Colonic mucosa (tissue), 4 donors: Measurements from ENCODE around the gene TANGO6. TPM values are rescaled to one million over a fixed set of nuclear protein-coding genes. Genes with fewer than 3 reads are reported as not detected.
"Not testable (repeated sequence)": the region's sequence is repeated elsewhere in the genome, so short reads cannot be mapped to it uniquely, and the experiment has no call there.

Experiments
- DNase-seq: peaks from one replicate; pipeline ENCODE4 v3.0.0-alpha.2; 2020
- H3K27ac ChIP-seq: fragments of 200-600 bp; one replicate; pipeline ENCODE4 v1.8.0; 2021
- H3K27me3 ChIP-seq: fragments of 200-600 bp; one replicate; pipeline ENCODE4 v1.8.0; 2021
- H3K36me3 ChIP-seq: fragments of 200-600 bp; one replicate; pipeline ENCODE4 v1.8.0; 2021
- H3K4me1 ChIP-seq: fragments of 200-600 bp; one replicate; pipeline ENCODE4 v1.8.0; 2021; ENCODE audit warnings: mild to moderate bottlenecking
- H3K4me3 ChIP-seq: fragments of 200-600 bp; one replicate; pipeline ENCODE4 v1.8.0; 2021
- H3K9ac ChIP-seq, 2 donors: one replicate each; pipeline ENCODE4 v1.7.0; 2013; ENCODE audit warnings: control low read depth in 2 of 2, low read depth in 2 of 2, low read length in 2 of 2
- H3K9me3 ChIP-seq: fragments of 200-600 bp; one replicate; pipeline ENCODE4 v1.8.0; 2021
- intact Hi-C: fragments of 100-400 bp; cut with DNase I; formaldehyde crosslinking; loops from one replicate; pipeline ENCODE4 v1.14.1; 2022
- total RNA-seq, 2 donors: library from RNA; stranded (reverse); fragmentation: NEBNext Ultra II Directional in 1 of 2; extraction: Animal tissue kit (Norgen Biotek cat#: 25700) in 1 of 2; gene quantifications; one replicate each; pipeline ENCODE4 v1.2.1, GENCODE V29; 2021
- TF ChIP-seq, protein P1 (sequence below): fragments of 200-600 bp; IDR thresholded peaks from one replicate; pipeline ENCODE4 v1.8.0; 2022; ENCODE audit warnings: antibody characterized with exemption, mild to moderate bottlenecking
- donor health status: healthy.
- donor health status: DM: no; HTN: no; CAD: no.
- donor health status: DM: no; HTN: no; CAD: no.

TANGO6 gene
- total RNA-seq, 2 donors from 2014 or later = 6.6 to 10.1 TPM

DNA sequence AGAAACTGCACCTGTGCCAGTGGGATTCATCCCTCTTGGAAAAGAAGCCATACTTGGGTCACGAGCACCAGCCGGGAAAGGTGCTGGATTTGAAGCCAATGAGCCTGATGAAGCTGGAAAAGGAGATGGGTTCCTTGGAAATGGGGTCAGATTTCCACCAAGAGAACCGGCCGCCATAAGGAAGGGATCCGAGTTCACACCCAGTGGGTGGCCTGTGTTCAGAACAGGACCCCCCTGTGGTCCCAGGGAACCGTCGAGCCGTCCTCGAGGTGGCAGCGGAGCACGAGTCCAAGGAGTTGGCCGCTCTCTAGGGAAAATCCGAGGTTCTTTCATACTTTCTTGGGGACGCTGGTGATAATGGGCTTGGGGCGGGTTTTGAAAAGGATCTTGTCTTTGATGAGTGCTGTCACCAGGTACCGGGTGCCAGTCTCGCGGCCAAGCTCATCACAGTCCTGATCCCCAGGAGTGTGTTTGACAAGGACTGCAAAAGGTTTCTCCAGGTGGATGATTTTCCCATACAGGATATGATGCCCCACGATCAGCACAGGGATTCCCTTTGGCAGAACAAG lies 276.8 kb downstream of the TANGO6 start:
- no peak overlapping the region for H3K27ac ChIP-seq
- H3K9ac ChIP-seq = no peak overlapping the region
- H3K4me3 ChIP-seq = no peak overlapping the region
- no peaks in the 10 kb centered on the region for H3K27me3 ChIP-seq
- intact Hi-C loops = loop anchor here (5.0 kb wide), 2 partner anchors 218 to 273 kb away; no protein-coding TSS in a partner anchor
- no peaks in the 10 kb centered on the region for H3K4me1 ChIP-seq
- no peaks in the 10 kb centered on the region for H3K9me3 ChIP-seq
- H3K36me3 ChIP-seq = peaks cover 4% of the 10 kb centered on the region
- DNase-seq = no peak
- TF ChIP-seq, protein P1, sequence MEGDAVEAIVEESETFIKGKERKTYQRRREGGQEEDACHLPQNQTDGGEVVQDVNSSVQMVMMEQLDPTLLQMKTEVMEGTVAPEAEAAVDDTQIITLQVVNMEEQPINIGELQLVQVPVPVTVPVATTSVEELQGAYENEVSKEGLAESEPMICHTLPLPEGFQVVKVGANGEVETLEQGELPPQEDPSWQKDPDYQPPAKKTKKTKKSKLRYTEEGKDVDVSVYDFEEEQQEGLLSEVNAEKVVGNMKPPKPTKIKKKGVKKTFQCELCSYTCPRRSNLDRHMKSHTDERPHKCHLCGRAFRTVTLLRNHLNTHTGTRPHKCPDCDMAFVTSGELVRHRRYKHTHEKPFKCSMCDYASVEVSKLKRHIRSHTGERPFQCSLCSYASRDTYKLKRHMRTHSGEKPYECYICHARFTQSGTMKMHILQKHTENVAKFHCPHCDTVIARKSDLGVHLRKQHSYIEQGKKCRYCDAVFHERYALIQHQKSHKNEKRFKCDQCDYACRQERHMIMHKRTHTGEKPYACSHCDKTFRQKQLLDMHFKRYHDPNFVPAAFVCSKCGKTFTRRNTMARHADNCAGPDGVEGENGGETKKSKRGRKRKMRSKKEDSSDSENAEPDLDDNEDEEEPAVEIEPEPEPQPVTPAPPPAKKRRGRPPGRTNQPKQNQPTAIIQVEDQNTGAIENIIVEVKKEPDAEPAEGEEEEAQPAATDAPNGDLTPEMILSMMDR = no peak

DNA sequence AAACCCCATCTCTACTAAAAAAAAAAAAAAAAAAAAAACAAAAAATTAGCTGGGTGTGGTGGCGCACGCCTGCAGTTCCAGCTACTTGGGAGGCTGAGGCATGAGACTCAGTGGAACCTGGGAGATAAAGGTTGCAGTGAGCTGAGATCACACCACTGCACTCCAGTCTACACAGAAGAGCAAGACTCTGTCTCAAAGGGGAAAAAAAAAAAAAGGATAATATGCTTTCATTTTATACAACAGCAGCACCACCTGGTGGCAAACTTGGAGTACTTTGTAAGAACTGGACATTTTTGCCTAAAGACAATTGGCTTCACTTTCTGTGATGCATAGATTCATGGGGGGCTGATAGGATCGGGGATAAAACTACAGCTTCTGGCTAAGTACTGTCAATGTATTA lies 280.6 kb downstream of the TANGO6 start:
- Histone ChIP-seq H3K27me3 (no peaks in the 10 kb centered on the region), H3K36me3 (peaks cover 4% of the 10 kb centered on the region), H3K9ac (no peak overlapping the region), H3K27ac (no peak overlapping the region), H3K4me3 (no peak overlapping the region), H3K9me3 (no peaks in the 10 kb centered on the region), H3K4me1 (no peaks in the 10 kb centered on the region)
- intact Hi-C loops = loop anchor here (5.0 kb wide), 2 partner anchors 222 to 277 kb away; no protein-coding TSS in a partner anchor
- TF ChIP-seq, protein P1 = peak; percentile 61
- DNase-seq = peak; percentile 70

- H3K27me3 ChIP-seq, H3K36me3 ChIP-seq, H3K4me3 ChIP-seq, DNase-seq, H3K9ac ChIP-seq, H3K4me1 ChIP-seq, H3K9me3 ChIP-seq, H3K27ac ChIP-seq: not testable (repeated sequence)
- intact Hi-C loops = loop anchor here (5.0 kb wide), 2 partner anchors 222 to 277 kb away; no protein-coding TSS in a partner anchor
Observed at GRCh38 chr16:69124406-69124805, 281.1 kb downstream of the TANGO6 start.

- intact Hi-C loops = loop anchor here (5.0 kb wide), 2 partner anchors 223 to 278 kb away; no protein-coding TSS in a partner anchor
Observed at GRCh38 chr16:69124961-69125360, 281.6 kb downstream of the TANGO6 start.

GRCh38 chr16:69126221-69126620 lies 282.9 kb downstream of the TANGO6 start:
- no peak for DNase-seq
- Histone ChIP-seq H3K9me3 (no peaks in the 10 kb centered on the region), H3K4me3 (no peak overlapping the region), H3K27me3 (no peaks in the 10 kb centered on the region), H3K36me3 (no peaks in the 10 kb centered on the region), H3K27ac (no peak overlapping the region), H3K4me1 (peaks cover 3% of the 10 kb centered on the region), H3K9ac (no peak overlapping the region)
- TF ChIP-seq, protein P1 = no peak
- intact Hi-C loops = no loop called here

More at GRCh38 chr16:69124961-69125360, 281.6 kb downstream of the TANGO6 start:
- H3K4me1 ChIP-seq, H3K4me3 ChIP-seq, H3K36me3 ChIP-seq, DNase-seq, H3K27me3 ChIP-seq, H3K27ac ChIP-seq, H3K9me3 ChIP-seq, H3K9ac ChIP-seq: not testable (repeated sequence)

GRCh38 chr16:69126801-69127200 lies 283.5 kb downstream of the TANGO6 start:
- H3K9me3 ChIP-seq, H3K9ac ChIP-seq, H3K4me3 ChIP-seq, H3K27ac ChIP-seq, H3K36me3 ChIP-seq, H3K27me3 ChIP-seq, H3K4me1 ChIP-seq, DNase-seq, intact Hi-C loops: not testable (repeated sequence)

- Histone ChIP-seq H3K27ac (no peak overlapping the region), H3K27me3 (no peaks in the 10 kb centered on the region), H3K4me1 (peaks cover 3% of the 10 kb centered on the region), H3K9ac (no peak overlapping the region), H3K36me3 (no peaks in the 10 kb centered on the region), H3K4me3 (no peak overlapping the region), H3K9me3 (no peaks in the 10 kb centered on the region)
- intact Hi-C loops = no loop called here
- DNase-seq = no peak
- TF ChIP-seq, protein P1 = no peak
Observed at GRCh38 chr16:69127966-69128510, 284.7 kb downstream of the TANGO6 start.
